Measurements from ENCODE around the gene PDZRN3. TPM values are rescaled to one million over a fixed set of nuclear protein-coding genes. Genes with fewer than 3 reads are reported as not detected.
A peak's percentile ranks its signal among the peaks of the same experiment; 100 is the strongest.

PDZRN3 gene
- total RNA-seq, 6 donors from 2014 or later = 7.0 to 50.3 (median 18.4) TPM

- H3K9me3 ChIP-seq = no peaks in the 10 kb centered on the region
- no peaks in the 10 kb centered on the region for H3K4me1 ChIP-seq
- H3K4me3 ChIP-seq = no peak overlapping the region
- no peaks in the 10 kb centered on the region for H3K27me3 ChIP-seq
- ATAC-seq (ENCODE audit: low FRiP score in 2 of 2) = no peak
- 84 to 88% methylated on average over 9 of the region's 9 CpGs for WGBS, 2 donors
- TF ChIP-seq EP300 (IDR thresholded peaks at IDR 0.05) (no peak), POLR2AphosphoS5 (IDR thresholded peaks at IDR 0.05) (no peak), CTCF (IDR thresholded peaks at IDR 0.05) (no peak), POLR2A (IDR thresholded peaks at IDR 0.05) (no peak)
- H3K36me3 ChIP-seq = no peaks in the 10 kb centered on the region
- H3K27ac ChIP-seq = no peak overlapping the region
- no peak for DNase-seq
Measured at GRCh38 chr3:73549051-73549600, 75.6 kb downstream of the PDZRN3 start.

- 80 to 93% methylated on average over 3 of the region's 3 CpGs for WGBS, 2 donors
- Histone ChIP-seq H3K4me1 (no peaks in the 10 kb centered on the region), H3K4me3 (no peak overlapping the region), H3K27me3 (no peaks in the 10 kb centered on the region), H3K27ac (no peak overlapping the region), H3K36me3 (no peaks in the 10 kb centered on the region), H3K9me3 (no peaks in the 10 kb centered on the region)
- ATAC-seq (ENCODE audit: low FRiP score in 2 of 2) (no peak), DNase-seq (no peak)
- no peak for TF ChIP-seq EP300 (IDR thresholded peaks at IDR 0.05)
- no peak for TF ChIP-seq POLR2AphosphoS5 (IDR thresholded peaks at IDR 0.05)
- no peak for TF ChIP-seq POLR2A (IDR thresholded peaks at IDR 0.05)
- TF ChIP-seq CTCF (IDR thresholded peaks at IDR 0.05) = no peak
Measured at GRCh38 chr3:73548436-73548835, 76.3 kb downstream of the PDZRN3 start.

GRCh38 chr3:73547427-73548248 lies 77.1 kb downstream of the PDZRN3 start:
- Histone ChIP-seq H3K4me1 (no peaks in the 10 kb centered on the region), H3K27ac (peak overlapping the region in 2 of 4 donors; percentile 5 to 24), H3K4me3 (no peak overlapping the region)

GRCh38 chr3:73546961-73547360 lies 77.8 kb downstream of the PDZRN3 start:
- ATAC-seq (ENCODE audit: low FRiP score in 2 of 2) = peak in 1 of 2 donors; percentile 62
- TF ChIP-seq POLR2A (IDR thresholded peaks at IDR 0.05) = no peak
- 81 to 82% methylated on average over 3 of the region's 3 CpGs for WGBS, 2 donors
- no peaks in the 10 kb centered on the region for H3K9me3 ChIP-seq
- H3K27me3 ChIP-seq = no peaks in the 10 kb centered on the region
- peak overlapping the region in 1 of 4 donors; percentile 5 for H3K27ac ChIP-seq
- no peak for DNase-seq
- H3K4me3 ChIP-seq = no peak overlapping the region
- H3K4me1 ChIP-seq = no peaks in the 10 kb centered on the region
- H3K36me3 ChIP-seq = no peaks in the 10 kb centered on the region

More at GRCh38 chr3:73547427-73548248, 77.1 kb downstream of the PDZRN3 start:
- ATAC-seq (ENCODE audit: low FRiP score in 2 of 2) (peak in 1 of 2 donors; percentile 75), DNase-seq (no peak)
- TF ChIP-seq POLR2A (IDR thresholded peaks at IDR 0.05) = no peak
- no peak for TF ChIP-seq POLR2AphosphoS5 (IDR thresholded peaks at IDR 0.05)
- TF ChIP-seq EP300 (IDR thresholded peaks at IDR 0.05) = no peak
- TF ChIP-seq CTCF (IDR thresholded peaks at IDR 0.05) = no peak
- WGBS, 2 donors = 68 to 69% methylated on average over 11 of the region's 11 CpGs
- no peaks in the 10 kb centered on the region for H3K9me3 ChIP-seq
- H3K36me3 ChIP-seq = no peaks in the 10 kb centered on the region
- no peaks in the 10 kb centered on the region for H3K27me3 ChIP-seq

GRCh38 chr3:73543412-73543811 lies 81.3 kb downstream of the PDZRN3 start:
- no peaks in the 10 kb centered on the region for H3K27me3 ChIP-seq
- H3K36me3 ChIP-seq = no peaks in the 10 kb centered on the region
- no peaks in the 10 kb centered on the region for H3K9me3 ChIP-seq
- TF ChIP-seq POLR2AphosphoS5 (IDR thresholded peaks at IDR 0.05) = no peak
- no peak for TF ChIP-seq POLR2A (IDR thresholded peaks at IDR 0.05)
- 60 to 62% methylated on average over 3 of the region's 3 CpGs for WGBS, 2 donors
- no peak overlapping the region for H3K27ac ChIP-seq
- ATAC-seq (ENCODE audit: low FRiP score in 2 of 2) = no peak
- DNase-seq = no peak
- H3K4me3 ChIP-seq = no peak overlapping the region
- H3K4me1 ChIP-seq = no peaks in the 10 kb centered on the region
